Thyroid gland (tissue), 4 donors: Measurements from ENCODE around the gene AP1S2. TPM values are rescaled to one million over a fixed set of nuclear protein-coding genes. Genes with fewer than 3 reads are reported as not detected.

ENCODE experiments used
- DNase-seq, 2 donors: peaks; one replicate each; pipeline ENCODE4 v3.0.0-alpha.2; 2019
- H3K27ac ChIP-seq, 3 donors: fragments of 200-600 bp; sonication (generic); 1 replicate in 2 of 3; 2 replicates in 1 of 3; pipeline ENCODE4 v1.5.1; 2016 to 2019; ENCODE audit warnings: mild to moderate bottlenecking in 1 of 3, moderate library complexity in 1 of 3
- H3K27me3 ChIP-seq: fragments of 200-600 bp; sonication (generic); one replicate; pipeline ENCODE4 v1.5.1; 2019
- H3K36me3 ChIP-seq, 2 donors: fragments of 200-600 bp; sonication (generic); one replicate each; pipeline ENCODE4 v1.5.1; 2016 to 2019
- H3K4me1 ChIP-seq, 2 donors: fragments of 200-600 bp; sonication (generic); one replicate each; pipeline ENCODE4 v1.5.1; 2017 to 2019
- H3K4me3 ChIP-seq, 3 donors: fragments of 200-600 bp; sonication (generic); replicated peaks in 1 of 3; 1 replicate in 2 of 3; 2 replicates in 1 of 3; pipeline ENCODE4 v1.5.1; 2016; ENCODE audit warnings: mild to moderate bottlenecking in 1 of 3
- H3K9me3 ChIP-seq: fragments of 200-600 bp; sonication (generic); one replicate; pipeline ENCODE4 v1.5.1; 2017
- CTCF ChIP-seq, 6 experiments: fragments of 200-600 bp in 3 of 6; fragments of 450-650 bp in 3 of 6; sonication (generic) in 3 of 6; IDR thresholded peaks; one replicate each; pipeline ENCODE4 v1.5.1; 2016 to 2019; ENCODE audit warnings: antibody characterized with exemption in 6 of 6, mild to moderate bottlenecking in 2 of 6, inconsistent platforms in 1 of 6, moderate library complexity in 1 of 6
- POLR2A ChIP-seq, 2 donors: fragments of 450-650 bp; IDR thresholded peaks; one replicate each; pipeline ENCODE4 v1.6.1; 2017; ENCODE audit warnings: antibody characterized with exemption in 2 of 2, mild to moderate bottlenecking in 2 of 2, moderate library complexity in 1 of 2
- WGBS, 2 donors: methylation state at CpG; one replicate each; pipeline ENCODE4 v1.1.5; 2017; 5-methylcytosine and 5-hydroxymethylcytosine counted together
- intact Hi-C: fragments of 100-400 bp; cut with DNase I; formaldehyde crosslinking; loops from one replicate; pipeline ENCODE4 v1.15.1; 2023
- total RNA-seq, 4 donors: library from RNA; depleted of rRNA; stranded (reverse); fragments of >200 nt; gene quantifications; one replicate each; pipeline ENCODE4 v1.2.3, GENCODE V29; 2016

Gene AP1S2
- total RNA-seq, 4 donors from 2014 or later: 34.3 to 81.4 (median 45.7) TPM

- intact Hi-C loops: no loop called here
- no peaks in the 10 kb centered on the region for H3K27me3 ChIP-seq
Observed at GRCh38 chrX:15877380-15877779, 22.8 kb upstream of the AP1S2 start.

GRCh38 chrX:15874672-15875071 is 20.1 kb upstream of the AP1S2 start:
- no peaks in the 10 kb centered on the region for H3K9me3 ChIP-seq
- 75 to 82% methylated on average over 3 of the region's 3 CpGs for WGBS, 2 donors
- H3K36me3 ChIP-seq: no peaks in the 10 kb centered on the region
- DNase-seq: no peak
- no peak for TF ChIP-seq POLR2A (IDR thresholded peaks at IDR 0.05)
- no peaks in the 10 kb centered on the region for H3K27me3 ChIP-seq
- H3K4me1 ChIP-seq: no peaks in the 10 kb centered on the region
- H3K4me3 ChIP-seq: no peak overlapping the region
- no peak overlapping the region for H3K27ac ChIP-seq
- intact Hi-C loops: no loop called here

More at GRCh38 chrX:15877380-15877779, 22.8 kb upstream of the AP1S2 start:
- Histone ChIP-seq H3K36me3 (no peaks in the 10 kb centered on the region), H3K4me3 (no peak overlapping the region), H3K9me3 (no peaks in the 10 kb centered on the region), H3K4me1 (no peaks in the 10 kb centered on the region), H3K27ac (no peak overlapping the region)
- DNase-seq: peak; percentile 60 to 64
- WGBS, 2 donors: 42 to 44% methylated on average over 4 of the region's 4 CpGs
- no peak for TF ChIP-seq CTCF (IDR thresholded peaks at IDR 0.05)

DNA sequence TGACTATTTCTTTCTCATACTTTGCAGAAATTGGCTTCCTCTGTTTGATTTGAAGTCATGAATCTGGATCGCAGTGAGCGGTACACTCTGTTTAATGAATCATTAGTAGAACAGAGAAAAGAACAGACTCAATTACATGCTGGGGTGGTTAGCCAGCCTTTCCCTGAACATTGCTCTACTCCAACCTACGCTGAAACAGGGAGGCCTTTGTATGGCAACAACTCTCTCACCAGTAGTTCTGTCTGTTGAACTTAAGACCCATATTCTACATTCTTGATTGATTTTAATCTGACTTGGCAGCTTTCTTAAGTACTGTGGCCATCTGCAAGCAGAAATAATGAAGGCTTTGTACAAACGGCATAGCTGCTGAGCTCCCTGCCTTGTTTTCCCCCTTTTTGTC is 19.0 kb upstream of the AP1S2 start:
- intact Hi-C loops: no loop called here
- H3K27ac ChIP-seq: no peak overlapping the region

GRCh38 chrX:15870310-15870709 is 15.7 kb upstream of the AP1S2 start:
- intact Hi-C loops: no loop called here
- TF ChIP-seq CTCF (IDR thresholded peaks at IDR 0.05) (no peak), POLR2A (IDR thresholded peaks at IDR 0.05) (no peak)
- H3K4me1 ChIP-seq: no peaks in the 10 kb centered on the region
- H3K27me3 ChIP-seq: no peaks in the 10 kb centered on the region
- no peaks in the 10 kb centered on the region for H3K9me3 ChIP-seq
- no peaks in the 10 kb centered on the region for H3K36me3 ChIP-seq
- H3K27ac ChIP-seq: no peak overlapping the region
- no peak overlapping the region for H3K4me3 ChIP-seq
- WGBS, 2 donors: 80 to 81% methylated on average over 4 of the region's 4 CpGs
- no peak for DNase-seq

More for the DNA sequence above, 19.0 kb upstream of the AP1S2 start:
- Histone ChIP-seq H3K9me3 (no peaks in the 10 kb centered on the region), H3K4me1 (no peaks in the 10 kb centered on the region), H3K27me3 (no peaks in the 10 kb centered on the region), H3K4me3 (no peak overlapping the region), H3K36me3 (no peaks in the 10 kb centered on the region)
- TF ChIP-seq POLR2A (IDR thresholded peaks at IDR 0.05) (no peak), CTCF (IDR thresholded peaks at IDR 0.05) (no peak)
- WGBS, 2 donors: 73 to 83% methylated on average over 3 to 4 of the region's 4 CpGs
- no peak for DNase-seq

DNA sequence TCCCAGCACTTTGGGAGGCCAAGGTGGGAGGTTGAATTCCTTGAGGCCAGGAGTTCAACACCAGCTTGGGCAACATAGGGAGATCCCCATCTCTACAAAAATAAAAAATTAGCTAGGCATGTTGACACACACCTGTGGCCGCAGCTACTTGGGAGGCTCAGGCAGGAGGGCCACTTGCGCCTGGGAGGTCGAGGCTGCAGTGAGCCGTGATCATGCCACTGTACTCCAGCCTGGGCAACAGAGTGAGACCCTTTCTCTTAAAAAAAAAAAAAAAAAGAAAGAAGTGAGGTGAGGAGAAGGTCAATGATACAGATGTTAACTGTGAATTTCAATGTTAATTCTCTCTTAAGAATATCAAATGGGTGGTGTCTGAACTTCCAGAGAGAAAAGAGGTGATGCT is 15.1 kb upstream of the AP1S2 start:
- no peak overlapping the region for H3K4me3 ChIP-seq
- no peaks in the 10 kb centered on the region for H3K36me3 ChIP-seq
- 93 to 100% methylated on average over 4 of the region's 4 CpGs for WGBS, 2 donors
- H3K27me3 ChIP-seq: no peaks in the 10 kb centered on the region
- no peaks in the 10 kb centered on the region for H3K4me1 ChIP-seq
- TF ChIP-seq CTCF (IDR thresholded peaks at IDR 0.05) (no peak), POLR2A (IDR thresholded peaks at IDR 0.05) (no peak)
- no peaks in the 10 kb centered on the region for H3K9me3 ChIP-seq
- intact Hi-C loops: no loop called here
- DNase-seq: no peak
- no peak overlapping the region for H3K27ac ChIP-seq

- intact Hi-C loops: no loop called here
- Histone ChIP-seq H3K36me3 (no peaks in the 10 kb centered on the region), H3K27me3 (no peaks in the 10 kb centered on the region), H3K4me1 (no peaks in the 10 kb centered on the region), H3K9me3 (no peaks in the 10 kb centered on the region), H3K27ac (no peak overlapping the region), H3K4me3 (no peak overlapping the region)
- no peak for DNase-seq
- TF ChIP-seq CTCF (IDR thresholded peaks at IDR 0.05): no peak
- 84 to 96% methylated on average over 3 of the region's 3 CpGs for WGBS, 2 donors
Observed at GRCh38 chrX:15866147-15866546, 11.5 kb upstream of the AP1S2 start.
